22Rv1 (cell line): ENCODE data around the gene COL13A1.
A peak's percentile ranks its signal among the peaks of the same experiment; 100 is the strongest.

Source experiments
- H3K27ac ChIP-seq: fragments of 450-650 bp; 2 replicates; pipeline ENCODE4 v1.5.1; 2017
- ZFX ChIP-seq: fragments of 450-650 bp; IDR thresholded peaks from 2 replicates; pipeline ENCODE4 v1.6.1; 2017; ENCODE audit warnings: antibody characterized with exemption, borderline replicate concordance
- TF ChIP-seq, protein P1 (sequence below): fragments of 450-650 bp; IDR thresholded peaks from 2 replicates; pipeline ENCODE4 v1.5.1; 2017; ENCODE audit warnings: mild to moderate bottlenecking

The COL13A1 gene

GRCh38 chr10:69860271-69860670 is 58.6 kb downstream of the COL13A1 start:
- H3K27ac ChIP-seq, result no peak overlapping the region
- no peak for TF ChIP-seq ZFX
- TF ChIP-seq, protein P1, sequence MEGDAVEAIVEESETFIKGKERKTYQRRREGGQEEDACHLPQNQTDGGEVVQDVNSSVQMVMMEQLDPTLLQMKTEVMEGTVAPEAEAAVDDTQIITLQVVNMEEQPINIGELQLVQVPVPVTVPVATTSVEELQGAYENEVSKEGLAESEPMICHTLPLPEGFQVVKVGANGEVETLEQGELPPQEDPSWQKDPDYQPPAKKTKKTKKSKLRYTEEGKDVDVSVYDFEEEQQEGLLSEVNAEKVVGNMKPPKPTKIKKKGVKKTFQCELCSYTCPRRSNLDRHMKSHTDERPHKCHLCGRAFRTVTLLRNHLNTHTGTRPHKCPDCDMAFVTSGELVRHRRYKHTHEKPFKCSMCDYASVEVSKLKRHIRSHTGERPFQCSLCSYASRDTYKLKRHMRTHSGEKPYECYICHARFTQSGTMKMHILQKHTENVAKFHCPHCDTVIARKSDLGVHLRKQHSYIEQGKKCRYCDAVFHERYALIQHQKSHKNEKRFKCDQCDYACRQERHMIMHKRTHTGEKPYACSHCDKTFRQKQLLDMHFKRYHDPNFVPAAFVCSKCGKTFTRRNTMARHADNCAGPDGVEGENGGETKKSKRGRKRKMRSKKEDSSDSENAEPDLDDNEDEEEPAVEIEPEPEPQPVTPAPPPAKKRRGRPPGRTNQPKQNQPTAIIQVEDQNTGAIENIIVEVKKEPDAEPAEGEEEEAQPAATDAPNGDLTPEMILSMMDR, result no peak

GRCh38 chr10:69861251-69862240 is 59.8 kb downstream of the COL13A1 start:
- H3K27ac ChIP-seq, result no peak overlapping the region
- no peak for TF ChIP-seq ZFX
- TF ChIP-seq, protein P1, result peak; percentile 30; the same call in 1 of the 2 replicates

DNA sequence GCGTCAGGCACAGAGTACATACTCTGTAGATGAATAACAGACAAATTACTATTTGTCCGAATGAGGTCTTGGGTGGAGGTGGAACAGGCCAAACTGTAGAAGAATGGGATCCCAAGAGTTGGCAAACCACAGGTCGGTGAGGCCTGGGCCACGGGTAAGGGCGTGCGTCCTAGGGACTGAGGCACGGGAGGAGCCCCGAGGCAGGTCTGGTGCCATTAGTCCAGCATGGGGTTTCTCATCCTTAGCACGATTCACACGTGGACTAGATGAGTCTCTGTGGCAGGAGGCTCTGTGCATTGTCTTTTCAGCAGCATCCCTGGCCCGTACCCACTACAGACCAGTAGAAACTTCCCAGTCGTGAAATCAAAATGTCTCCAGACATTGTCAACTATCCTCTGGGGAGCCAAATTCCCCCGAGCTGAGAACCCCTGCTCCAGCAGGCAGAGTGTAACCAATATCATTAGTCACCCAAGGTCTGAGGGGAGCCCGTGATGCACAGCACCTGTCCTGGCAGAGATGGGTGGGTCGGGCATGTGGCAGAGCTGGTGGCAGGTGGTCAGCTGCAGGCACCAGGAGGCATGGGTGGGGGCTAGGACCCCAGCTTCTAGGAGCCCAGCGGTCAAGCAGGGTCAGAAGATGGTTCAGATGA is 61.3 kb downstream of the COL13A1 start:
- no peak overlapping the region for H3K27ac ChIP-seq
- TF ChIP-seq, protein P1, result no peak
- TF ChIP-seq ZFX, result no peak

GRCh38 chr10:69863580-69863979 is 61.9 kb downstream of the COL13A1 start:
- no peak for TF ChIP-seq ZFX
- TF ChIP-seq, protein P1, result no peak
- no peak overlapping the region for H3K27ac ChIP-seq

DNA sequence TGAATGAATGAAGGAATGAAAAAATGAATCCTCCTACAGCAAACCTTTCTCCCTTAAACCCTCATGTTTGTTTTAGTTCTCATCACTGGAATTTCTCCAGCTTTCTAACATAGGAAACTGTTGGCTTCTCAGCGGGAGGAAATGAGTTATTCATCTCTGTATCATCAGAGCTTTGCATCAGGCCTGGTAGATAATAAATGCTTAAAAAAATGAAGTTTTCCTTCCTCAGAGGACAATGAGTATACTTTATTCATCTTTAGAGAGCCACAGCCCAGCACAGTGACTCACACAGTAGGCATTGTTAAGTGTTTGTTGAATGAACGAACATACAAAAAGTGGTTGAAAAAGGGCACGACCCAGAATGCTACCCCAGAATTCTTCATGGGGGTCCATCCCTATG is 62.6 kb downstream of the COL13A1 start:
- no peak overlapping the region for H3K27ac ChIP-seq
- no peak for TF ChIP-seq ZFX
- TF ChIP-seq, protein P1, result no peak

- TF ChIP-seq, protein P1, result no peak
- TF ChIP-seq ZFX, result no peak
- H3K27ac ChIP-seq, result no peak overlapping the region
These were observed 63.7 kb downstream of the COL13A1 start for GRCh38 chr10:69865450-69865849.

- no peak overlapping the region for H3K27ac ChIP-seq
- TF ChIP-seq, protein P1, result no peak
- TF ChIP-seq ZFX, result no peak
These were observed 64.6 kb downstream of the COL13A1 start for GRCh38 chr10:69866246-69866687.
